Astrocyte (in vitro differentiated cells and primary cell): Measurements from ENCODE around the gene TUFT1. TPM values are rescaled to one million over a fixed set of nuclear protein-coding genes. Genes with fewer than 3 reads are reported as not detected.

ENCODE experiments used
- DNase-seq: peaks from one replicate; pipeline ENCODE4 v3.0.0-alpha.2; 2010; ENCODE audit warnings: low read depth
- FAIRE-seq: peaks from 2 replicates; lab custom pipeline; 2011; peaks lifted over from hg19 to GRCh38; lab: Jason Lieb, UNC
- H2AFZ ChIP-seq: 2 replicates; pipeline ENCODE4 v1.6.0; 2012; ENCODE audit warnings: low read depth, low read length, inconsistent platforms
- H3K27ac ChIP-seq: 2 replicates; pipeline ENCODE4 v1.5.1; 2011; ENCODE audit warnings: low read depth, low read length, inconsistent platforms
- H3K27me3 ChIP-seq: 2 replicates; pipeline ENCODE4 v1.6.0; 2011; ENCODE audit warnings: low read length, inconsistent platforms; ENCODE audit not compliant: insufficient read depth
- H3K36me3 ChIP-seq: 2 replicates; pipeline ENCODE4 v1.5.1; 2011; ENCODE audit warnings: low read length, inconsistent platforms; ENCODE audit not compliant: insufficient read depth
- H3K4me1 ChIP-seq: 2 replicates; pipeline ENCODE4 v1.5.1; 2011; ENCODE audit warnings: low read length, inconsistent platforms; ENCODE audit not compliant: insufficient read depth
- H3K4me2 ChIP-seq: 2 replicates; pipeline ENCODE4 v1.6.0; 2012; ENCODE audit warnings: low read length, inconsistent platforms
- H3K4me3 ChIP-seq: 2 replicates; pipeline ENCODE4 v1.5.1; 2011; ENCODE audit warnings: low read depth, mild to moderate bottlenecking, low read length, inconsistent platforms; ENCODE audit not compliant: insufficient read depth
- H3K79me2 ChIP-seq: 2 replicates; pipeline ENCODE4 v1.6.0; 2012; ENCODE audit warnings: mild to moderate bottlenecking, low read length, inconsistent platforms; ENCODE audit not compliant: insufficient read depth
- H3K9ac ChIP-seq: 2 replicates; pipeline ENCODE4 v1.6.0; 2012; ENCODE audit warnings: mild to moderate bottlenecking, low read length, inconsistent platforms
- H3K9me3 ChIP-seq: 2 replicates; pipeline ENCODE4 v1.5.1; 2012; ENCODE audit warnings: low read depth, mild to moderate bottlenecking, low read length, inconsistent platforms; ENCODE audit not compliant: insufficient read depth
- H4K20me1 ChIP-seq: 2 replicates; pipeline ENCODE4 v1.6.0; 2012; ENCODE audit warnings: low read length, inconsistent platforms; ENCODE audit not compliant: insufficient read depth
- H3K27ac Mint-ChIP-seq: one replicate; pipeline ENCODE4 v1.8.0; 2021; ENCODE audit warnings: mild to moderate bottlenecking, mixed read lengths; ENCODE audit not compliant: unreplicated experiment
- H3K27me3 Mint-ChIP-seq: one replicate; pipeline ENCODE4 v1.8.0; 2021; ENCODE audit warnings: low read depth, mixed read lengths; ENCODE audit not compliant: unreplicated experiment
- H3K36me3 Mint-ChIP-seq: one replicate; pipeline ENCODE4 v1.8.0; 2021; ENCODE audit warnings: low read depth, mixed read lengths; ENCODE audit not compliant: unreplicated experiment
- H3K4me1 Mint-ChIP-seq: one replicate; pipeline ENCODE4 v1.8.0; 2021; ENCODE audit warnings: low read depth, mixed read lengths; ENCODE audit not compliant: unreplicated experiment
- H3K4me3 Mint-ChIP-seq: one replicate; pipeline ENCODE4 v1.8.0; 2021; ENCODE audit warnings: mild to moderate bottlenecking, moderate library complexity, mixed read lengths; ENCODE audit not compliant: unreplicated experiment
- H3K9me3 Mint-ChIP-seq: one replicate; pipeline ENCODE4 v1.8.0; 2021; ENCODE audit warnings: mild to moderate bottlenecking, mixed read lengths; ENCODE audit not compliant: unreplicated experiment
- CTCF ChIP-seq: IDR thresholded peaks from 2 replicates; pipeline ENCODE4 v1.5.1; 2011; ENCODE audit warnings: low read depth, mild to moderate bottlenecking, inconsistent platforms, low read length, moderate library complexity; ENCODE audit not compliant: insufficient read depth
- EZH2 ChIP-seq: IDR thresholded peaks from 2 replicates; pipeline ENCODE4 v1.6.1; 2012; ENCODE audit warnings: mild to moderate bottlenecking, low read length, inconsistent platforms; ENCODE audit not compliant: insufficient read depth
- total RNA-seq: library from RNA; stranded (reverse); gene quantifications from 2 replicates; pipeline ENCODE4 v1.2.1, GENCODE V29; 2021

The TUFT1 gene
- total RNA-seq, 1 donor from 2014 or later = 90.6 TPM

DNA sequence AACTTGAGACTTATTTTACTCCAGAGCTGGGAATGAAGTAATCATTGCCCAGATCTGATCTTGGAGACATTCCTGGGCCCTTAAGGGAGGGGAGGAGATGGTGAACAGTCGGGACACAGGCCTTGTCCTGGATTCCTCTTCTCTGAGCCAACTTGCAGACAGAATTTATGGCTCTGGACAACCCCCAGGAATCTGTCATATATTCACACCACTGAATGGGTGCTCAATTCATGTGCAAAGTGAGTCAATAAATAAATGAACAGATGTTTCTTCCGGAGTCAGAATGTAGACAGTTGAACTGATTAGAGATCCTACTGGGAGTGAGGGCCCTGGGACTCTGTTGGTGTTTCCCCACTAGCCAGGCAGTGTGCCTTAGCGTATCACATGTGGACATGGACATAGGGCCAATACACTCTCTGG, 2.6 kb downstream of the TUFT1 start:
- no peak for FAIRE-seq
- peaks cover 22% of the 10 kb centered on the region for H3K36me3 Mint-ChIP-seq
- Histone ChIP-seq H4K20me1 (peaks cover 44% of the 10 kb centered on the region), H3K4me2 (peak overlapping the region; percentile 93), H3K27ac (peak overlapping the region; percentile 58), H3K9me3 (no peaks in the 10 kb centered on the region), H3K36me3 (no peaks in the 10 kb centered on the region), H2AFZ (no peak overlapping the region), H3K4me1 (peaks cover 42% of the 10 kb centered on the region), H3K4me3 (peak overlapping the region; percentile 14), H3K79me2 (peaks cover 50% of the 10 kb centered on the region), H3K9ac (peak overlapping the region; percentile 92), H3K27me3 (no peaks in the 10 kb centered on the region)
- H3K4me3 Mint-ChIP-seq = peak overlapping the region; percentile 100
- no peak for TF ChIP-seq EZH2
- no peak for TF ChIP-seq CTCF
- H3K4me1 Mint-ChIP-seq = peaks cover 53% of the 10 kb centered on the region
- no peaks in the 10 kb centered on the region for H3K9me3 Mint-ChIP-seq
- peak overlapping the region; percentile 99 for H3K27ac Mint-ChIP-seq
- no peaks in the 10 kb centered on the region for H3K27me3 Mint-ChIP-seq
- DNase-seq = peak; percentile 94

GRCh38 chr1:151545542-151545941, 5.4 kb downstream of the TUFT1 start:
- Histone ChIP-seq H3K27me3 (no peaks in the 10 kb centered on the region), H3K79me2 (peaks cover 70% of the 10 kb centered on the region), H3K27ac (no peak overlapping the region), H3K9me3 (no peaks in the 10 kb centered on the region), H3K4me2 (no peak overlapping the region), H3K4me3 (no peak overlapping the region), H4K20me1 (peaks cover 69% of the 10 kb centered on the region), H3K36me3 (no peaks in the 10 kb centered on the region), H2AFZ (no peak overlapping the region), H3K4me1 (peaks cover 49% of the 10 kb centered on the region), H3K9ac (no peak overlapping the region)
- Mint-ChIP-seq H3K36me3 (peaks cover 26% of the 10 kb centered on the region), H3K27me3 (no peaks in the 10 kb centered on the region), H3K4me3 (peak overlapping the region; percentile 80), H3K4me1 (peaks cover 66% of the 10 kb centered on the region), H3K9me3 (no peaks in the 10 kb centered on the region), H3K27ac (peak overlapping the region; percentile 98)
- no peak for DNase-seq
- TF ChIP-seq EZH2 = no peak
- TF ChIP-seq CTCF = no peak
- FAIRE-seq = no peak
